ENCODE results near the gene PPFIA4.
A peak's percentile ranks its signal among the peaks of the same experiment; 100 is the strongest.

Gene PPFIA4

GRCh38 chr1:203056012-203056411 lies 29.7 kb downstream of the PPFIA4 start:
- DNase-seq = no peak

- no peak for DNase-seq
These were observed 30.2 kb downstream of the PPFIA4 start for GRCh38 chr1:203056516-203056915.

GRCh38 chr1:203057911-203058675 lies 31.8 kb downstream of the PPFIA4 start:
- DNase-seq = peak in 14 of 56 donors; percentile 7 to 43 (median 22)

GRCh38 chr1:203058676-203058935 lies 32.3 kb downstream of the PPFIA4 start:
- DNase-seq = no peak

GRCh38 chr1:203059485-203059884 lies 33.2 kb downstream of the PPFIA4 start:
- DNase-seq = no peak

- no peak for DNase-seq
These were observed 33.8 kb downstream of the PPFIA4 start for GRCh38 chr1:203060115-203060514.

- no peak for DNase-seq
These were observed 37.0 kb downstream of the PPFIA4 start for GRCh38 chr1:203063287-203063686.

GRCh38 chr1:203065191-203065590 lies 38.9 kb downstream of the PPFIA4 start:
- no peak for DNase-seq

GRCh38 chr1:203065986-203066385 lies 39.7 kb downstream of the PPFIA4 start:
- DNase-seq = no peak

GRCh38 chr1:203066965-203067364 lies 40.7 kb downstream of the PPFIA4 start:
- no peak for DNase-seq

GRCh38 chr1:203069030-203069747 lies 42.9 kb downstream of the PPFIA4 start:
- DNase-seq = peak in 5 of 56 donors; percentile 9 to 42 (median 21)

- DNase-seq = no peak
These were observed 45.8 kb downstream of the PPFIA4 start for GRCh38 chr1:203072002-203072602.

- DNase-seq = no peak
These were observed 46.6 kb downstream of the PPFIA4 start for GRCh38 chr1:203072911-203073310.

GRCh38 chr1:203073469-203073868 lies 47.2 kb downstream of the PPFIA4 start:
- DNase-seq = no peak

GRCh38 chr1:203074610-203075009 lies 48.3 kb downstream of the PPFIA4 start:
- no peak for DNase-seq

- no peak for DNase-seq
These were observed 49.1 kb downstream of the PPFIA4 start for GRCh38 chr1:203075236-203076030.

GRCh38 chr1:203076031-203076511 lies 49.8 kb downstream of the PPFIA4 start:
- DNase-seq = no peak

GRCh38 chr1:203077367-203077766 lies 51.1 kb downstream of the PPFIA4 start:
- DNase-seq = no peak

GRCh38 chr1:203077956-203078355 lies 51.7 kb downstream of the PPFIA4 start:
- no peak for DNase-seq

- DNase-seq = no peak
These were observed 52.2 kb downstream of the PPFIA4 start for GRCh38 chr1:203078478-203078877.

- no peak for DNase-seq
These were observed 54.2 kb downstream of the PPFIA4 start for GRCh38 chr1:203080456-203080855.

Measured in nucleus accumbens (tissue), 56 donors.